ELR (cell line): Measurements from ENCODE around the gene SLC1A1.
"Not testable (repeated sequence)": the region's sequence is repeated elsewhere in the genome, so short reads cannot be mapped to it uniquely, and the experiment has no call there.

ENCODE experiments used
- DNase-seq: peaks from one replicate; pipeline ENCODE4 v3.0.0-alpha.2; 2015; ENCODE audit warnings: low read depth

The SLC1A1 gene

GRCh38 chr9:4506490-4506889, 16.2 kb downstream of the SLC1A1 start:
- DNase-seq: no peak

DNA sequence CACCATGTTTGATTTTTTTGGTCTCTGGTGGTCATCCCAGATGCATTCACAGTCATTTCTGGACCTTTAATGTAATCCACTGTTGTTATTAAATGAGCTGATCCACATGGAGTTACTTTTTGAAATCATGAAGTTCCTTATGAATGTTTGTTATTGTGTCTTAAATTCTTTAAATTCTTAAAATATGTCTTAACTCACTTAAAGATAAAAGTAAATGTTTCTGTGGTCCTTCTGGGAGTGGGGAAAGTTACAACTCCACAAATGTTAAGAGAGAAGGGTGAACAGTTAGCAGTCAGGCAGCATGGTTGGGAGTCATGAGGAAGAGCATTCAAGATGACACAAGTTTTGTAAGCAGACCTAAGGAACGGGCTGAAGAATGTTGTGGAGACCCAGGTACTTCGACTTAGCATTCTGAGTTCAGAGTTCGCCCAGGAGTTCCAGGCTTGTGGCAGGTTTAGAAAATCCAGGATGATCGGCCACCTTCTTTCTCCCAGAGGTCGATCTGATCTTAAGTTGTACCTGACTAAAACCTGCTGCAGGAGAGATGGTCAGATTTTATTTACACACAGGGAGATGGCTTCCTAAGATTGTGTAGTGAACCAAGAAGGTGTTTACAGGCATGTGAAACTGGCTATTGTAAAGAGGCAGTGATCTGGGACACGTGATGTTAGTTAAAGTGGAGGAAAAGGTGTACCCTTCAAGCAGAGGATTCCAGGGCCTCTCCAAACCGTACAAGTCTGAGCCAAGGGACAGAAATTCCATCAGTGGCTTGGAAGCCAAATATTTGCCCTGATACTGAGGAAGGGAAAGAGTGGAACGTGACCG, 17.2 kb downstream of the SLC1A1 start:
- DNase-seq: no peak

- DNase-seq: peak; percentile 67
Measured at GRCh38 chr9:4508246-4508906, 18.1 kb downstream of the SLC1A1 start.

GRCh38 chr9:4508907-4509589, 18.8 kb downstream of the SLC1A1 start:
- DNase-seq: peak; percentile 43

DNA sequence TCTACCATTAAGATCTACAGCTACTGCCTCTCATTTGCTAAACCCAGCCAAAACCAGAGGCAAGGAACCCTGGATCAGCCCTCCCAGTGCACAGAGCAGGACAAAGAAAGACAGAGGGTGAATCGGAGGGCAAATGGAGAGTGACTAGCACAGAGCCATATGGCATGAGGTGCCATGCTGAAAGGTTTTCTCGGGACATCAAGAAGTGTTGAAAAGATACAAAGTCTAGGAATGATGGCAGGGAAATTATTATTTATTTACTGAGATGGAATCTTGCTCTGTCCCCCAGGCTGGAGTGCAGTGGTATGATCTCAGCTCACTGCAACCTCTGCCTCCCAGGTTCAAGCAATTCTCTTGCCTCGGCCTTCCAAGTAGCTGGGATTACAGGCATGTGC, 19.3 kb downstream of the SLC1A1 start:
- no peak for DNase-seq

DNA sequence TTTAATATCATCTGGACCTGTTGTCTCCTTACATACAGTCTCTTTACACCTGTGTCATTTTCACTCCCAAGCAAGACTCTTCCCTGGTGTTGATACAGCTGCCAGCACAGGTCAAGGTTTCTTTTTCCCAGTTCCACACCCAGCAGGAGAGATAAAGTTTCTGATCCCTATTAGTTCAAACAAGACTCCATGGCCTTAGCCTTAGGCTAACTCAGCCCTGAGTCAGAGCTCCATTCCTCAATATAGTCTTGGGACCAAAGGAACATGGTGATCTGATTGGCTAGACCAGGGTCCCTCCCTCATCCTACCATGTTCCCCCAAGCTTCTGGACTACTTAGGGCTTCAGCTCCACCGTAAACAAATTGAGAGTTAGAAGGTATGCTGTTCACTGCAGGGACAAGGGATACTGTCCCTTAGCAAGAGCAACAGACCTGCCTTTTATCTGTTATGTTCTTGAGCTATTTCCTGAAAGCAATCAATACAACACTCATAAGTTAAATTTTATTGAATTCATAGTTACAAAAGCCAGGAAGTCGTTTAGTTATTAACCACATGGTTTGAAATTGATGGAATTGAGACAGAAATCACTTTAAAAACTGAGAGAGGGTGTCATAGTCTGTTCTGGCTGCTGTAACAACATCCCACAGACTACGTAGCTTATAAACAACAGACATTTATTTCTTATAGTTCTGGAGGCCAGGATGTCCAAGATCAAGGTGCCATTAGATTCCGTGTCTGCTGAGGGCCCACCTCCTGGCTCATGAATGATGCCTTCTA, 20.5 kb downstream of the SLC1A1 start:
- no peak for DNase-seq

DNA sequence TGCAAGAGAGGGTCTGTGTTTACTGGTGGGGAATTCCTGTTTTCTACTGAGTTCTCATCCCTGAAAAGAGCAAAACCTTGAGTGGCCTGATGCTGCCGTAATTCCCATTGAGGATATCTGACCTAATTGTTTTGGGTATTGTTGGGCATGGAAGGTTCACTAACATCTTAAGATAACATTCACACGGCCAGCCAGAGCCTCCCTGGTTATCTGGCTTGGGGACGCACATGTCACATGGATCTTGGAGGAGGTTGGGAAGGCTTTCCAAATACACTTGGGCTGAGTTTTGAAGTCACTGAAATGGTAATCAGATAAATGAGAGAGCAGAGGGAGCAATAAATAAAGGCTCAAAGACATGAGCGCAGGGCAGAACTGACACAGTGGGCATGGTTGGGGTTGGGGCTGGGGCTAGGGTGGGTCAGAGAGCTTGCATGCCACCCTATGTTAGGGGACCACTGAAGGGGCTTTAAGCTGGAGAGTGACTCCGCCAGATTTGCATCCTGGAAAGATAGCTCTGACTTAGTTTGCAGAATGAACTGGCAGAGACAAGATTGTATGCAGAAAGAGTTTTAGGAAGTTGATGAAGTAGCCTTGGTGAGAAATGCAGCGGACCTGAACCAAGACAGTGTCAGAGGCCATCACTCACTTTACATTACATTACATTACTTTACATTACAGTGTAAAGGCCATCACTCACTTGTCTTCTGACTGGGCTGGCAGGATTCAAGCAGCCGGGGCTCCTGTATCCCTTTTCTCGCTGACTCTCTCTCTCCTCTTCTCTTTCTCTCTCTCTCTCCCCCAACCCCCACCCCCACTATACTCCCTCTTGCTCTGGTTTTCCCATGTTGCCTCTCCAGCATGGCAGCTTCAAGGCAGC, 24.2 kb downstream of the SLC1A1 start:
- no peak for DNase-seq

GRCh38 chr9:4515958-4516375, 25.7 kb downstream of the SLC1A1 start:
- no peak for DNase-seq

DNA sequence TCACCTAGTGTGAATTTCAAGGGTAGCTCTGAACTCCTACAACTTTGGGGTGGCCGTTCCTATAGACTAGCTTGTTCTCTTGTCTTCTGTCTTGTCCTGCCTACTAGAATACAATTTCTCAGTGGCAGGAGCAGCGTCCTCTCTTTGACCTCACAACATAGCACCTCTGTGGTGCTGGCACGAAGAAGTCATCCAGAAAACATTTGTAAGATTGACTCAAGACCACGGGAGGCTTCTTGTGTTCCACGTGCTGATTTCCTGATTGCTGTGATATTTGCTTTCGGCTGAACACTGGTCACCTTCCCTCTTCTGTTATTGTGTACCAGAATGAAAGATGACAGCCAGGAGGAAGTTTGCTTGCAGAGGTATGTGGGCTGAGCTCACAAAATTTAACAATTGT, 27.0 kb downstream of the SLC1A1 start:
- no peak for DNase-seq

DNA sequence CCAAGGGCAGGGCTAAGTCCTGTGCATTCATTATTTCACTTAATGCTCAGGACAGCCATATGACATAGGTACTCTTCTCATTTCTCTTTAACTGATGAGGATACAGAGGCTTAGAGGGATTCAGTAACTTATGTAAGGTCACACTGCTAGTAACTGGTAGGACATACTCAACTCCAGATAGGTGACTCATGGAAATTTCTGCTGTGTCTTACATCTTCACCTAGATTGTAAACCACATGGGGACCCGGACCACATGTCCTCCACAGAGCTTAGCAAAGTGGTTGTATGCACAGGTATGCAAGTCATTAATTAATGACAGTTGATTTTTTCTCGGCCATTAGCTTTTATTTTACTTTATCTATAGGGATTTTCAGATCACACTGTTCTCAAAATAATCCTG, 29.3 kb downstream of the SLC1A1 start:
- DNase-seq: no peak

GRCh38 chr9:4520055-4520454, 29.8 kb downstream of the SLC1A1 start:
- no peak for DNase-seq

- DNase-seq: peak; percentile 74
Measured at GRCh38 chr9:4530375-4530774, 40.1 kb downstream of the SLC1A1 start.

- peak; percentile 73 for DNase-seq
Measured at GRCh38 chr9:4530831-4531230, 40.6 kb downstream of the SLC1A1 start.

DNA sequence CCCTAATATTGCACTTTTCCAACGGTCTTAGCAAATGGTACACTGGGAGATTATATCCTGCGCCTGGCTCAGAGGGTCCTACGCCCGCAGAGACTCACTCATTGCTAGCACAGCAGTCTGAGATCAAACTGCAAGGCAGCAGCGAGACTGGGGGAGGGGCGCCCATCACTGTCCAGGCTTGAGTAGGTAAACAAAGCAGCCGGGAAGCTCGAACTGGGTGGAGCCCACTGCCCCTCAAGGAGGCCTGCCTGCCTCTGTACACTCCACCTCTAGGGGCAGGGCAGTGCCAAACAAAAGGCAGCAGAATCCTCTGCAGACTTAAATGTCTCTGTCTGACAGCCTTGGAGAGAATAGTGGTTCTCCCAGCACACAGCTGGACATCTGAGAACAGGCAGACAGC, 41.1 kb downstream of the SLC1A1 start:
- DNase-seq: not testable (repeated sequence)

DNA sequence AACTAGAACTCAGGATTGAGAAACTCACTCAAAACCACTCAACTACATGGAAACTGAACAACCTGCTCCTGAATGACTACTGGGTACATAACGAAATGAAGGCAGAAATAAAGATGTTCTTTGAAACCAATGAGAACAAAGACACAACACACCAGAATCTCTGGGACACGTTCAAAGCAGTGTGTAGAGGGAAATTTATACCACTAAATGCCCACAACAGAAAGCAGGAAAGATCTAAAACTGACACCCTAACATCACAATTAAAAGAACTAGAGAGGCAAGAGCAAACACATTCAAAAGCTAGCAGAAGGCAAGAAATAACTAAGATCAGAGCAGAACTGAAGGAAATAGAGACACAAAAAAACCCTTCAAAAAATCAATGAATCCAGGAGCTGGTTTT, 43.6 kb downstream of the SLC1A1 start:
- not testable (repeated sequence) for DNase-seq

- not testable (repeated sequence) for DNase-seq
Measured at GRCh38 chr9:4536196-4536595, 45.9 kb downstream of the SLC1A1 start.

DNA sequence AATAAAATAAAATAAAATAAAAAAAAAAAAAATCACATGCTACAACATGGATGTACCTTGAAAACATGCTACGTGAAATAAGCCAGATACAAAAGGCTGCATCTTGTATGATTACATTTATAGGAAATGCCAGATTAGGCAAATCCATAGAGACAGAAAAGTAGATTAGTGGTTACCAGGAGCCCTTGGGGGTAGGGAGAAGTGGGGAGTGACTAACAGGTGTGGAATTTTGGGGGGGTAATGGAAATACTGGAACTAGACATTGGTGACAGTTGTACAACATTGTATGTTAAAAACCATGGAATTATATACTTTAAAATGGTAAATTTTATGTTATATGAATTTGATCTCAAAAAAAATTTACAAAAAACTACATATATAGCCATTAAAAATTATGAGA, 47.3 kb downstream of the SLC1A1 start:
- DNase-seq: peak; percentile 21

- DNase-seq: no peak
Measured at GRCh38 chr9:4538107-4538506, 47.8 kb downstream of the SLC1A1 start.

GRCh38 chr9:4538621-4539020, 48.4 kb downstream of the SLC1A1 start:
- DNase-seq: peak; percentile 7

DNA sequence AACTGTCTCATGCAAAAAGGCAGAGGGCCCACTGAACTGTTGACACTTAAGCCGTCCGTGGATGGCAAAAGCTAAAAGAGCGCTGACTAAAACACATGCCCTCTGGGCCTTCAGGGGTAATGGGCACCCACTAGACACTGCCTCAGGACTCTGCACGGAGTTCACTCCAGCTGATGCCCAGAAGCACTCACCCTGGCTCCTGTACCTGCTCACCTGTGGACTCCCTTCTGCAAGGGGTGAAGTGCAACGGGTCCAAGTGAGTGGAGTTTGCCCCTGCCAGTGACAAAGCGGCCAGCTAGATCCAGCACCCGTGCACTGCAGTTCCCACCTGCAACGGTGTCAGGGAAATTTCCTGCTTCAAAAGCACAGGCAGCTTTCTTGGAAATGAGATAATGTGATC, 50.2 kb downstream of the SLC1A1 start:
- DNase-seq: no peak

DNA sequence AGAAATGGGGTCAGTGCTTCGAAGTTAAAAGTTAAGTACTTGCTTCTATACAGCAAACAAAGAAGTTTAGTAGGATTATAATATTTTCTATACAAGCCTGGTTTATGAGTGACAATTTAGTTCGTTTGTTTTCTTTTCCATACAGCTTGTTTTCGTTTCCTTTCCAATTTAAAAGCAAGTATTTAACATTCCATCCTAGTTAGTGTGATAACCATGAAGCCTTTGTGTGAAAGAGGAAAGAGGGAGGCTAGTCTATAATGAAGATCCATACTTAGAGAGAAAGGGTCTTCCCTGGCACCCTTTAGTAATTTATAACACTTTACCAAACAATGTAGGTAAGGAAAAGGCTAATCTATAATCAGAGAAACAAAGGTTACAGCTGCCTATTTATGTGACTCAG, 51.0 kb downstream of the SLC1A1 start:
- no peak for DNase-seq
